CD4-positive, alpha-beta memory T cell (primary cell): ENCODE results near the gene CAPZB. TPM values are rescaled to one million over a fixed set of nuclear protein-coding genes. Genes with fewer than 3 reads are reported as not detected.

Experiments
- CTCF ChIA-PET: fragments of 350-600 bp; sonication (Branson Sonifier 250); formaldehyde crosslinking; loops from one replicate; lab custom pipeline; 2021; ENCODE audit warnings: inconsistent platforms; ENCODE audit not compliant: partially characterized antibody; lab: Charles Lee
- POLR2A ChIA-PET: fragments of 350-600 bp; sonication (Branson Sonifier 250); formaldehyde crosslinking; loops from one replicate; lab custom pipeline; 2021; ENCODE audit not compliant: partially characterized antibody; lab: Charles Lee
- DNase-seq, 5 donors: peaks; one replicate each; pipeline versions ENCODE4 v3.0.0 to v3.0.0-alpha.2; 2020 to 2022; ENCODE audit warnings: mixed read lengths in 1 of 5
- H3K27ac ChIP-seq: one replicate; pipeline ENCODE4 v1.7.0; 2013; ENCODE audit warnings: low read depth, low read length
- H3K27me3 ChIP-seq: 2 replicates; pipeline ENCODE4 v1.7.0; 2013; ENCODE audit warnings: mild to moderate bottlenecking, low read length, moderate library complexity; ENCODE audit not compliant: insufficient read depth
- H3K36me3 ChIP-seq: 2 replicates; pipeline ENCODE4 v1.7.0; 2013; ENCODE audit warnings: mild to moderate bottlenecking, low read length, moderate library complexity; ENCODE audit not compliant: insufficient read depth
- H3K4me1 ChIP-seq: 2 replicates; pipeline ENCODE4 v1.7.0; 2013; ENCODE audit warnings: mild to moderate bottlenecking, low read length, moderate library complexity; ENCODE audit not compliant: insufficient read depth
- H3K4me3 ChIP-seq, 2 donors: one replicate each; pipeline ENCODE4 v1.7.0; 2013; ENCODE audit warnings: low read length in 2 of 2, mild to moderate bottlenecking in 1 of 2
- H3K9me3 ChIP-seq, 2 donors: one replicate each; pipeline ENCODE4 v1.7.0; 2013; ENCODE audit warnings: low read length in 2 of 2, control low read depth in 1 of 2; ENCODE audit not compliant: control insufficient read depth in 1 of 2
- H3K27ac Mint-ChIP-seq, 7 donors: one replicate each; pipeline ENCODE4 v1.8.0; 2020 to 2021; ENCODE audit warnings: mixed read lengths in 7 of 7, mild to moderate bottlenecking in 6 of 7, inconsistent platforms in 3 of 7, moderate library complexity in 3 of 7
- H3K27me3 Mint-ChIP-seq, 2 donors: one replicate each; pipeline ENCODE4 v1.8.0; 2020 to 2021; ENCODE audit warnings: mixed read lengths in 2 of 2
- H3K36me3 Mint-ChIP-seq, 2 donors: one replicate each; pipeline ENCODE4 v1.8.0; 2020 to 2021; ENCODE audit warnings: mixed read lengths in 2 of 2, inconsistent platforms in 1 of 2, mild to moderate bottlenecking in 1 of 2
- H3K4me1 Mint-ChIP-seq, 4 donors: one replicate each; pipeline ENCODE4 v1.8.0; 2020 to 2021; ENCODE audit warnings: mixed read lengths in 4 of 4, mild to moderate bottlenecking in 1 of 4
- H3K4me3 Mint-ChIP-seq, 8 donors: one replicate each; pipeline ENCODE4 v1.8.0; 2020 to 2021; ENCODE audit warnings: mixed read lengths in 8 of 8, mild to moderate bottlenecking in 7 of 8, moderate library complexity in 6 of 8, inconsistent platforms in 3 of 8
- H3K9me3 Mint-ChIP-seq, 8 donors: one replicate each; pipeline ENCODE4 v1.8.0; 2020 to 2021; ENCODE audit warnings: mixed read lengths in 8 of 8, mild to moderate bottlenecking in 5 of 8, inconsistent platforms in 3 of 8, moderate library complexity in 1 of 8
- intact Hi-C: fragments of 100-400 bp; cut with micrococcal nuclease; formaldehyde crosslinking; loops from one replicate; pipeline ENCODE4 v1.15.1; 2023
- polyA plus RNA-seq, 2 donors: library from polyadenylated mRNA; unstranded; fragments of 300-500 nt; fragmentation: Illumina TruSeq; gene quantifications; one replicate each; pipeline ENCODE4 v1.2.3, GENCODE V29; 2021
- total RNA-seq, 2 experiments: library from RNA; stranded (reverse); gene quantifications; one replicate each; pipeline ENCODE4 v1.2.3, GENCODE V29; 2021

The CAPZB gene
- total and polyA plus RNA-seq, 4 experiments from 2014 or later: 244 to 602 (median 346) TPM

DNA sequence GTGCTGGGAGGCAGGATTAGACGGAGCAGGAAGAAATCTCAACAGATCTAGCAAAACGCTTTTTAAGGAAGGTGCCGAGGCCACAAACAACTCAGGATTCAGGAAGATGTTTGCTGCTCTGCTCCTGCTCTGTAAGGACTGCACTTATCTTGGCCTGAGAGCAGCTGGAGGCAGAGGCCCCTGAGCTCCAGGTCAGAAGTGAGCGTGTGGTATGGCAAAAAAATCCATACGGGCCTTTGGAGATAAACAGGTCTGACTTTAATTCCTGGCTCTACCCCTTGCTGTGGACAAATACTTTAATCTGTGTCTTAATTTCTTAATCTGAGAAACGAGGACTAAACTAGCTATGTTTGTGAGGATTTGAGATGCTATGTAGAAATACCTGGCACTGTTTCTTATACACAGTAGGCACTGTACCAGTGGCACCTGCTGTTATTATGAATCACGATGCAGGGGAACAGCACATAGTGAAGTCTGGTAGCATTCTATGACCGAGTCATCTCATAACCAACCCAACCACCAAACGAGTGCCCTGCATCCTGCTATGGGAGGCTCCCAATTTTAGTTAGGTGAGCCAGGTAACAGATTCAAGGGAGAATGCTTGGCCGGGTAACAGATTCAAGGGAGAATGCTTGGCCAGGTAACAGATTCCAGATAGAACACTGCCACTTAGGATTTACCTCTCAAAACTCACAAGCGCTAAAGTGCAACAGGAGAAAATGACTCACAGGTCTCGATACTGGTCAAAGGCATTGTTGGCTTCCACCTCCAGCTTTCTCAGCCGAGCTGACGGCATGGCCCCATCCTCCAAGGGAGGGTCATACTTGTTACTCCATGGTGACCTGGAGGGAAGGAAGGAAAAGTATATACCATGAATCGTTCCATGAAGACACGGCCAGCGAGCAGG, 107.3 kb downstream of the CAPZB start:
- no peak overlapping the region for H3K4me3 Mint-ChIP-seq
- no peak for DNase-seq
- H3K27ac Mint-ChIP-seq: peak overlapping the region in 6 of 7 donors; percentile 30 to 71 (median 51)
- H3K4me1 Mint-ChIP-seq: peaks cover 12 to 40% (median 21%) of the 10 kb centered on the region in 4 donors
- peaks cover 77% of the 10 kb centered on the region for H3K36me3 ChIP-seq
- H3K4me3 ChIP-seq: no peak overlapping the region
- no peaks in the 10 kb centered on the region for H3K9me3 ChIP-seq
- ChIA-PET POLR2A (interaction anchor here (1.4 kb wide), 1 partner anchor 13 kb away, joined by 3 read pairs; no protein-coding TSS in a partner anchor), CTCF (interaction anchor here (0.9 to 2.6 kb wide), 3 partner anchors 14 to 204 kb away, joined by 3 to 12 read pairs (median 3); no protein-coding TSS in a partner anchor)
- H3K27ac ChIP-seq: no peak overlapping the region
- intact Hi-C loops: no loop called here
- H3K4me1 ChIP-seq: no peaks in the 10 kb centered on the region
- H3K27me3 Mint-ChIP-seq: no peaks in the 10 kb centered on the region
- H3K27me3 ChIP-seq: no peaks in the 10 kb centered on the region
- H3K9me3 Mint-ChIP-seq: no peaks in the 10 kb centered on the region
- peaks cover 24 to 69% of the 10 kb centered on the region in 2 donors for H3K36me3 Mint-ChIP-seq

DNA sequence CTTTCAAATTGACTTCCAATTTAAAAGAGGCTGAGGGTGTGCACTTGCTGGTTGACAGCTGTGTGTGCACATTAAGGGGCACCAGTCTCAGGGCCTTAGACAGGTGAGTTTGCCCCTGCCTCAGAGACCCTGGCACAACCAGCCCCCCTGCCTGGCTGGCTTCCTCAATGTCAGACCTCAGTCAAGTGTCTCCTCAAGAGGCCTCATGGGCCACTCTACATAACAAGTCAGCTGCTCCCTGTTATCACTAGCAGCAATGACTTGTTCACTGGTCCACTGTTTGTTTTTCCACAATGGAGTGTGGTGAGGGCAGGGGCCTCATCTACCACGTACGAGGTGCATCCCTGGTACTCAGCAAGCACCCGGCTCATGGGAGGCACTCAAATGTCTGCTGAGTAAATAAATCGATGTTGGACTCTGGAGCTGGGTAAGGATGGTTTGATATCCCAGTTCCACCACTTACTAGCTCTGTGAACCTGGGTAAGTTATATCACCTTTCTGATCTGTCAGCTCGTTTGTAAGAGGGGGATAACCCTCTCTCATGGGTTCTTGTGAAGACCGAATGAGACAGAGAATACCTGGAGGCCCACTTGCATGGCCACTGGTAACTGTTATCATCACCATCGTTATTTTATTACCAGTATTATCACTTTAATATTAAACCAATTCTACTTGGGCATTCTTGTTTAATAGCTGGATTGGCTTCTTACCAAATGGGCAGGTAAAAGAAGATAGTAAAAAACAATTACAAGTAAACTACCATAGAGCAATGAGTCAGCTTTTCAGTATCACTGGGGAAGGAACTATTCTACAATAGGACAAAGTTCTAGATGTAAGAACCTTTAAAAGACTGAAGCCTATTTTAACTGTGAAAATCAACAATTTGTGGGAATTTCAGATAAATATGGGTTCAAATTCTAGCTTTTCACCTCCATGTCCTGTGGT, 108.6 kb downstream of the CAPZB start:
- H3K27me3 Mint-ChIP-seq: no peaks in the 10 kb centered on the region
- H3K9me3 Mint-ChIP-seq: no peaks in the 10 kb centered on the region
- peaks cover 24 to 72% of the 10 kb centered on the region in 2 donors for H3K36me3 Mint-ChIP-seq
- Histone ChIP-seq H3K4me1 (no peaks in the 10 kb centered on the region), H3K27ac (no peak overlapping the region), H3K27me3 (no peaks in the 10 kb centered on the region), H3K9me3 (no peaks in the 10 kb centered on the region), H3K36me3 (peaks cover 71% of the 10 kb centered on the region), H3K4me3 (no peak overlapping the region)
- peaks cover 11 to 43% (median 18%) of the 10 kb centered on the region in 4 donors for H3K4me1 Mint-ChIP-seq
- no peak for DNase-seq
- ChIA-PET POLR2A (interaction anchor here (1.4 kb wide), 1 partner anchor 14 kb away, joined by 3 read pairs; no protein-coding TSS in a partner anchor), CTCF (interaction anchor here (0.8 to 2.6 kb wide), 4 partner anchors 15 to 286 kb away, joined by 3 to 12 read pairs (median 3); no protein-coding TSS in a partner anchor)
- intact Hi-C loops: no loop called here
- H3K27ac Mint-ChIP-seq: peak overlapping the region in 5 of 7 donors; percentile 17 to 55 (median 30)
- no peak overlapping the region for H3K4me3 Mint-ChIP-seq

GRCh38 chr1:19375631-19376400, 109.5 kb downstream of the CAPZB start:
- Mint-ChIP-seq H3K27me3 (no peaks in the 10 kb centered on the region), H3K9me3 (no peaks in the 10 kb centered on the region), H3K36me3 (peaks cover 24 to 70% of the 10 kb centered on the region in 2 donors), H3K4me1 (peaks cover 12 to 47% (median 19%) of the 10 kb centered on the region in 4 donors), H3K4me3 (peak overlapping the region in 1 of 8 donors; percentile 12), H3K27ac (peak overlapping the region in 6 of 7 donors; percentile 6 to 60 (median 37))
- ChIA-PET CTCF (interaction anchor here (0.8 to 2.6 kb wide), 2 partner anchors 32 to 206 kb away, joined by 3 to 12 read pairs; no protein-coding TSS in a partner anchor), POLR2A (interaction anchor here (0.6 kb wide), 1 partner anchor 481 kb away, joined by 3 read pairs; no protein-coding TSS in a partner anchor)
- Histone ChIP-seq H3K4me3 (no peak overlapping the region), H3K36me3 (peaks cover 66% of the 10 kb centered on the region), H3K9me3 (no peaks in the 10 kb centered on the region), H3K27ac (no peak overlapping the region), H3K4me1 (no peaks in the 10 kb centered on the region), H3K27me3 (no peaks in the 10 kb centered on the region)
- intact Hi-C loops: no loop called here
- DNase-seq: no peak

DNA sequence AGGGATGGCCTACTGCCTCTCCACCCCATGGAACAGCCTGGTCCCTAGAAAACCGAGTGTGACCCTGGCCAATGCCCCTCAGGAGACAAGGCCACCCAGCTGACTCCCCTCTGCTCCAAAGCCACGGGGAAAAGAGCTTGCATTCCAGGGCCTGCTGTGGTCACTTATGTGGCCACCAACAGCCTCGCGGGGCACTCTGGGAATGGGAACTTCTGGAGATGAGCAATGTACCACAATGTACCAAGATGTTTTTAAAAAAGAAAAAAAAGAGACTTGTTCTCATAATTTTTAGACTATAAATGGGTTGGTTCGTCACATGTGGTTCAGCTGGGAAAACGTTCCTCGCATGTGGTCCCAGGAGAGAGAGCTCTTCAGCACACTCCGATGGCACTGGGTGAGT, 110.4 kb downstream of the CAPZB start:
- Mint-ChIP-seq H3K4me3 (no peak overlapping the region), H3K9me3 (no peaks in the 10 kb centered on the region), H3K27me3 (no peaks in the 10 kb centered on the region), H3K27ac (peak overlapping the region in 3 of 7 donors; percentile 22 to 66 (median 60)), H3K4me1 (peaks cover 17 to 49% (median 25%) of the 10 kb centered on the region in 4 donors), H3K36me3 (peaks cover 23 to 67% of the 10 kb centered on the region in 2 donors)
- Histone ChIP-seq H3K4me3 (no peak overlapping the region), H3K27ac (no peak overlapping the region), H3K27me3 (no peaks in the 10 kb centered on the region), H3K9me3 (no peaks in the 10 kb centered on the region), H3K36me3 (peaks cover 60% of the 10 kb centered on the region), H3K4me1 (no peaks in the 10 kb centered on the region)
- ChIA-PET CTCF (interaction anchor here (1.5 to 2.9 kb wide), 2 partner anchors 12 to 207 kb away, joined by 3 to 14 read pairs; no protein-coding TSS in a partner anchor), POLR2A (interaction anchor here (0.6 to 1.2 kb wide), 2 partner anchors 8 to 480 kb away, joined by 3 read pairs; no protein-coding TSS in a partner anchor)
- DNase-seq: no peak
- intact Hi-C loops: no loop called here

- Mint-ChIP-seq H3K27me3 (no peaks in the 10 kb centered on the region), H3K27ac (peak overlapping the region in 2 of 7 donors; percentile 55 to 74), H3K36me3 (peaks cover 17 to 61% of the 10 kb centered on the region in 2 donors), H3K4me1 (peaks cover 14 to 48% (median 23%) of the 10 kb centered on the region in 4 donors), H3K9me3 (no peaks in the 10 kb centered on the region), H3K4me3 (no peak overlapping the region)
- peaks cover 53% of the 10 kb centered on the region for H3K36me3 ChIP-seq
- intact Hi-C loops: no loop called here
- POLR2A ChIA-PET: interaction anchor here (1.2 kb wide), 1 partner anchor 9 kb away, joined by 3 read pairs; no protein-coding TSS in a partner anchor
- no peaks in the 10 kb centered on the region for H3K27me3 ChIP-seq
- no peak overlapping the region for H3K4me3 ChIP-seq
- DNase-seq: no peak
- CTCF ChIA-PET: interaction anchor here (0.7 to 2.9 kb wide), 4 partner anchors 11 to 208 kb away, joined by 3 to 14 read pairs (median 3); no protein-coding TSS in a partner anchor
- H3K4me1 ChIP-seq: no peaks in the 10 kb centered on the region
- H3K9me3 ChIP-seq: no peaks in the 10 kb centered on the region
- no peak overlapping the region for H3K27ac ChIP-seq
These were observed 111.1 kb downstream of the CAPZB start for GRCh38 chr1:19374083-19374801.
